B cell (primary cell): ENCODE data around the gene HTR1B. TPM values are rescaled to one million over a fixed set of nuclear protein-coding genes. Genes with fewer than 3 reads are reported as not detected.

Experiments used
- ATAC-seq: fragments of 200-7000 bp; cut with Tn5 transposase; one replicate; pipeline ENCODE4 v1.10.0; 2021; ENCODE audit warnings: low read depth, mild to moderate bottlenecking, moderate number of reproducible peaks, moderate library complexity
- CTCF ChIA-PET: fragments of 350-600 bp; sonication (Branson Sonifier 250); formaldehyde crosslinking; loops from one replicate; lab custom pipeline; 2021; ENCODE audit warnings: antibody characterized with exemption, inconsistent platforms; lab: Charles Lee
- POLR2A ChIA-PET: fragments of 350-600 bp; sonication (Branson Sonifier 250); formaldehyde crosslinking; loops from one replicate; lab custom pipeline; 2021; ENCODE audit warnings: antibody characterized with exemption; lab: Charles Lee
- DNase-seq: peaks from one replicate; pipeline ENCODE4 v3.0.0; 2013
- H2AFZ ChIP-seq: 2 replicates; pipeline ENCODE4 v1.6.1; 2012; ENCODE audit warnings: mild to moderate bottlenecking, low read depth, low read length; ENCODE audit not compliant: insufficient read depth, poor library complexity, severe bottlenecking
- H3K27ac ChIP-seq, 2 donors: 1 replicate in 1 of 2; 2 replicates in 1 of 2; pipeline ENCODE4 v1.5.1; 2012 to 2013; ENCODE audit warnings: low read length in 2 of 2, mild to moderate bottlenecking in 2 of 2, moderate library complexity in 1 of 2
- H3K27me3 ChIP-seq, 4 experiments: fragments of 200-600 bp in 1 of 4; sonication (generic) in 1 of 4; replicated peaks in 1 of 4; 1 replicate in 2 of 4; 2 replicates in 2 of 4; pipeline versions ENCODE4 v1.6.1 to v1.7.0; 2013 to 2016; ENCODE audit warnings: low read length in 3 of 4, mild to moderate bottlenecking in 2 of 4, mixed read lengths in 1 of 4, moderate library complexity in 1 of 4; ENCODE audit not compliant: insufficient read depth in 4 of 4, control insufficient read depth in 3 of 4; ENCODE audit errors: control extremely low read depth in 1 of 4
- H3K36me3 ChIP-seq, 2 experiments: replicated peaks in 1 of 2; 1 replicate in 1 of 2; 2 replicates in 1 of 2; pipeline versions ENCODE4 v1.6.1 to v1.7.1; 2013; ENCODE audit warnings: low read length in 1 of 2; ENCODE audit not compliant: insufficient read depth in 2 of 2, control insufficient read depth in 1 of 2; ENCODE audit errors: control extremely low read depth in 1 of 2, extremely low read depth in 1 of 2
- H3K4me1 ChIP-seq, 2 donors: fragments of 200-600 bp in 1 of 2; sonication (generic) in 1 of 2; 1 replicate in 1 of 2; 2 replicates in 1 of 2; pipeline versions ENCODE4 v1.5.1 to v1.6.1; 2013 to 2017; ENCODE audit warnings: low read length in 2 of 2; ENCODE audit not compliant: control insufficient read depth in 2 of 2, insufficient read depth in 2 of 2
- H3K4me2 ChIP-seq: replicated peaks from 2 replicates; pipeline ENCODE3; 2012; ENCODE audit warnings: mild to moderate bottlenecking, low read depth, low read length; ENCODE audit not compliant: poor library complexity, severe bottlenecking
- H3K4me3 ChIP-seq, 5 experiments: fragments of 200-600 bp in 1 of 5; sonication (generic) in 1 of 5; 1 replicate in 3 of 5; 2 replicates in 2 of 5; pipeline versions ENCODE4 v1.5.1 to v1.7.0; 2011 to 2016; ENCODE audit warnings: low read length in 4 of 5, mild to moderate bottlenecking in 4 of 5, low read depth in 2 of 5, control low read depth in 1 of 5, moderate library complexity in 1 of 5; ENCODE audit not compliant: insufficient read depth in 1 of 5; ENCODE audit errors: control extremely low read depth in 1 of 5, extremely low read depth in 1 of 5
- H3K79me2 ChIP-seq: fragments of 200-600 bp; sonication (generic); one replicate; pipeline ENCODE4 v1.6.0; 2016; ENCODE audit warnings: low read length; ENCODE audit not compliant: control insufficient read depth, insufficient read depth
- H3K9ac ChIP-seq: fragments of 200-600 bp; sonication (generic); 2 replicates; pipeline ENCODE4 v1.6.1; 2017; ENCODE audit warnings: mild to moderate bottlenecking, low read length, moderate library complexity
- H3K9me3 ChIP-seq, 3 donors: one replicate each; pipeline versions ENCODE4 v1.6.1 to v1.7.1; 2013; ENCODE audit warnings: low read length in 2 of 3; ENCODE audit not compliant: control insufficient read depth in 2 of 3, insufficient read depth in 1 of 3; ENCODE audit errors: control extremely low read depth in 1 of 3
- H4K20me1 ChIP-seq: 2 replicates; pipeline ENCODE4 v1.6.0; 2012; ENCODE audit warnings: mild to moderate bottlenecking, low read length; ENCODE audit not compliant: insufficient read depth, control insufficient read depth, poor library complexity, severe bottlenecking
- H3K27ac Mint-ChIP-seq: one replicate; pipeline ENCODE4 v1.8.0; 2021; ENCODE audit warnings: mixed read lengths
- H3K27me3 Mint-ChIP-seq: one replicate; pipeline ENCODE4 v1.8.0; 2021; ENCODE audit warnings: mixed read lengths
- H3K4me1 Mint-ChIP-seq: one replicate; pipeline ENCODE4 v1.8.0; 2021; ENCODE audit warnings: mixed read lengths
- H3K4me3 Mint-ChIP-seq: one replicate; pipeline ENCODE4 v1.8.0; 2021; ENCODE audit warnings: mixed read lengths
- H3K9me3 Mint-ChIP-seq: one replicate; pipeline ENCODE4 v1.8.0; 2022; ENCODE audit warnings: mixed read lengths; ENCODE audit not compliant: insufficient read depth
- CTCF ChIP-seq: fragments of 200-600 bp; IDR thresholded peaks from one replicate; pipeline ENCODE4 v1.8.0; 2022; ENCODE audit warnings: antibody characterized with exemption, mild to moderate bottlenecking
- EZH2 ChIP-seq: IDR thresholded peaks from 2 replicates; pipeline ENCODE4 v1.6.1; 2012; ENCODE audit warnings: borderline replicate concordance, low read depth, mild to moderate bottlenecking, moderate library complexity, low read length; ENCODE audit not compliant: insufficient read depth, poor library complexity, severe bottlenecking
- WGBS: methylation state at CpG from one replicate; pipeline ENCODE4 v1.1.5; 2013; ENCODE audit warnings: missing lambda C conversion rate; ENCODE audit not compliant: insufficient coverage; 5-methylcytosine and 5-hydroxymethylcytosine counted together
- intact Hi-C: fragments of 100-400 bp; cut with micrococcal nuclease; formaldehyde crosslinking; loops from one replicate; pipeline ENCODE4 v1.10.0; 2022
- polyA plus RNA-seq: library from polyadenylated mRNA; depleted of rRNA; stranded (reverse); fragments of >200 nt; gene quantifications from 2 replicates; pipeline ENCODE4 v1.2.3, GENCODE V29; 2012
- total RNA-seq, 2 donors: library from RNA; stranded (reverse); fragments of 120-200 nt in 1 of 2; gene quantifications; 1 replicate in 1 of 2; 2 replicates in 1 of 2; pipeline versions ENCODE4 v1.2.3 to v1.2.4, GENCODE V29; 2013 to 2022

Gene HTR1B
- total and polyA plus RNA-seq, 2 donors (not counting 1 experiment from before 2014, with no cell fraction given): 0.04 TPM; not detected in 1

- no peaks in the 10 kb centered on the region for H3K4me1 ChIP-seq
- H3K9ac ChIP-seq: no peak overlapping the region
- H3K4me1 Mint-ChIP-seq: no peaks in the 10 kb centered on the region
- H2AFZ ChIP-seq: no peak overlapping the region
- H3K4me2 ChIP-seq: no peak overlapping the region
- intact Hi-C loops: loop anchor here (1.0 kb wide), 1 partner anchor 27 kb away; no protein-coding TSS in a partner anchor
- H3K4me3 ChIP-seq: no peak overlapping the region
- no peaks in the 10 kb centered on the region for H3K27me3 Mint-ChIP-seq
- ATAC-seq: no peak
- no peak for DNase-seq
- H3K27me3 ChIP-seq: no peaks in the 10 kb centered on the region
- no peak overlapping the region for H3K27ac Mint-ChIP-seq
- ChIA-PET CTCF (no interaction called here), POLR2A (no interaction called here)
- peaks cover 0 to 4% (median 0%) of the 10 kb centered on the region in 3 donors for H3K9me3 ChIP-seq
- peaks cover 4% of the 10 kb centered on the region for H3K9me3 Mint-ChIP-seq
- H3K79me2 ChIP-seq: no peaks in the 10 kb centered on the region
- no peak for TF ChIP-seq CTCF
- TF ChIP-seq EZH2: no peak
- no peaks in the 10 kb centered on the region for H4K20me1 ChIP-seq
- no peak overlapping the region for H3K27ac ChIP-seq
- H3K36me3 ChIP-seq: no peaks in the 10 kb centered on the region
- H3K4me3 Mint-ChIP-seq: no peak overlapping the region
Observed at GRCh38 chr6:77425671-77426070, 37.6 kb downstream of the HTR1B start.

- H3K9me3 Mint-ChIP-seq: peaks cover 4% of the 10 kb centered on the region
- H3K27me3 Mint-ChIP-seq: no peaks in the 10 kb centered on the region
- no peak overlapping the region for H3K9ac ChIP-seq
- no peak for DNase-seq
- H3K36me3 ChIP-seq: no peaks in the 10 kb centered on the region
- no peaks in the 10 kb centered on the region for H3K79me2 ChIP-seq
- intact Hi-C loops: loop anchor here (1.0 kb wide), 1 partner anchor 27 kb away; no protein-coding TSS in a partner anchor
- POLR2A ChIA-PET: no interaction called here
- no peaks in the 10 kb centered on the region for H3K4me1 ChIP-seq
- H3K27me3 ChIP-seq: no peaks in the 10 kb centered on the region
- H4K20me1 ChIP-seq: no peaks in the 10 kb centered on the region
- H3K9me3 ChIP-seq: peaks cover 0 to 4% (median 0%) of the 10 kb centered on the region in 3 donors
- H3K27ac Mint-ChIP-seq: no peak overlapping the region
- H3K4me3 ChIP-seq: no peak overlapping the region
- H3K4me2 ChIP-seq: no peak overlapping the region
- WGBS: no CpG with 5 or more reads among the region's 1 CpG
- H2AFZ ChIP-seq: no peak overlapping the region
- ATAC-seq: no peak
- TF ChIP-seq EZH2: no peak
- no peak for TF ChIP-seq CTCF
- no peaks in the 10 kb centered on the region for H3K4me1 Mint-ChIP-seq
- no peak overlapping the region for H3K27ac ChIP-seq
- CTCF ChIA-PET: no interaction called here
- H3K4me3 Mint-ChIP-seq: no peak overlapping the region
Observed at GRCh38 chr6:77425216-77425615, 38.1 kb downstream of the HTR1B start.
